K562 (cell line): Measurements from ENCODE around the gene FOXO3. TPM values are rescaled to one million over a fixed set of nuclear protein-coding genes. Genes with fewer than 3 reads are reported as not detected.

Experiments
- ATAC-seq: fragments of 200-7000 bp; cut with Tn5 transposase; 3 replicates; pipeline ENCODE4 v1.9.1; 2020; ENCODE audit warnings: moderate library complexity
- BruUV-seq: library from RNA; stranded (reverse); fragments of 400-500 nt; replicated peaks from 2 replicates; lab custom pipeline; 2021; lab: Mats Ljungman, UMichigan
- CTCF ChIA-PET: fragments of 300-600 bp; formaldehyde crosslinking; extraction: SDS; loops from one replicate; lab custom pipeline; 2021; ENCODE audit warnings: low intra/inter-chr PET ratio; lab: Yijun Ruan, JAX
- POLR2A ChIA-PET: fragments of 300-600, 350-650 bp; sonication (Branson Sonifier 250); formaldehyde crosslinking; extraction: SDS; loops from one replicate; lab custom pipeline; 2021; ENCODE audit warnings: antibody characterized with exemption, inconsistent platforms; lab: Yijun Ruan, JAX
- DNase-seq, 4 experiments: peaks; one replicate each; pipeline versions ENCODE4 v3.0.0 to v3.0.0-alpha.2; 2011 to 2018; ENCODE audit warnings: low spot score in 3 of 4, mixed read lengths in 3 of 4; ENCODE audit errors: extremely low read depth in 1 of 4
- FAIRE-seq: peaks from 2 replicates; lab custom pipeline; 2011; peaks lifted over from hg19 to GRCh38; lab: Jason Lieb, UNC
- H2AFZ ChIP-seq: 2 replicates; pipeline ENCODE4 v1.6.0; 2011; ENCODE audit warnings: low read depth, low read length, control low read depth, inconsistent platforms
- H3K27ac ChIP-seq: fragments of 200-600 bp; 3 replicates; pipeline ENCODE4 v1.8.0; 2011; ENCODE audit warnings: low read depth, mild to moderate bottlenecking, control low read depth, inconsistent platforms, low read length, moderate library complexity, mixed read lengths; ENCODE audit errors: extremely low read depth
- H3K27me3 ChIP-seq, 2 experiments: fragments of 300-600 bp in 1 of 2; 2 replicates in 1 of 2; 3 replicates in 1 of 2; pipeline versions ENCODE4 v1.6.0 to v1.8.0; 2011; ENCODE audit warnings: inconsistent platforms in 2 of 2, low read length in 2 of 2, mild to moderate bottlenecking in 1 of 2, mixed read lengths in 1 of 2, moderate library complexity in 1 of 2; ENCODE audit not compliant: control insufficient read depth in 2 of 2, insufficient read depth in 2 of 2
- H3K36me3 ChIP-seq: fragments of 300-600 bp; 3 replicates; pipeline ENCODE4 v1.8.0; 2011; ENCODE audit warnings: mild to moderate bottlenecking, low read length, inconsistent platforms; ENCODE audit not compliant: control insufficient read depth, insufficient read depth
- H3K4me1 ChIP-seq, 2 experiments: fragments of 200-600 bp in 1 of 2; replicated peaks in 1 of 2; 2 replicates in 1 of 2; 3 replicates in 1 of 2; pipeline versions ENCODE4 v1.5.1 to v1.8.0; 2011; ENCODE audit warnings: inconsistent platforms in 2 of 2, low read length in 2 of 2, mild to moderate bottlenecking in 1 of 2, mixed read lengths in 1 of 2, moderate library complexity in 1 of 2; ENCODE audit not compliant: control insufficient read depth in 2 of 2, insufficient read depth in 2 of 2
- H3K4me2 ChIP-seq: 2 replicates; pipeline ENCODE4 v1.6.1; 2011; ENCODE audit warnings: low read length, control low read depth, inconsistent platforms, mixed read lengths; ENCODE audit not compliant: insufficient read depth
- H3K4me3 ChIP-seq: fragments of 200-600 bp; sonication (generic), shearing (Covaris generic); 2 replicates; pipeline ENCODE4 v1.5.1; 2016; ENCODE audit warnings: control low read depth, inconsistent platforms
- H3K79me2 ChIP-seq: fragments of 200-600 bp; 3 replicates; pipeline ENCODE4 v1.8.0; 2011; ENCODE audit warnings: low read length, inconsistent platforms; ENCODE audit not compliant: control insufficient read depth, insufficient read depth
- H3K9ac ChIP-seq, 2 experiments: 2 replicates each; pipeline versions ENCODE4 v1.6.0 to v1.6.1; 2011; ENCODE audit warnings: low read depth in 2 of 2, low read length in 2 of 2, control low read depth in 1 of 2, inconsistent platforms in 1 of 2, mild to moderate bottlenecking in 1 of 2, mixed read lengths in 1 of 2; ENCODE audit not compliant: insufficient read depth in 1 of 2
- H3K9me1 ChIP-seq: one replicate; pipeline ENCODE4 v1.6.0; 2011; ENCODE audit warnings: inconsistent platforms, mild to moderate bottlenecking, low read length, moderate library complexity; ENCODE audit not compliant: control insufficient read depth, insufficient read depth
- H3K9me3 ChIP-seq: replicated peaks from 2 replicates; pipeline ENCODE4 v1.5.1; 2011; ENCODE audit warnings: low read depth, low read length, inconsistent platforms; ENCODE audit not compliant: control insufficient read depth, insufficient read depth
- H4K20me1 ChIP-seq: replicated peaks from 2 replicates; pipeline ENCODE4 v1.6.1; 2011; ENCODE audit warnings: low read length, inconsistent platforms, mixed read lengths; ENCODE audit not compliant: control insufficient read depth, insufficient read depth
- CREM ChIP-seq: IDR thresholded peaks from 2 replicates; pipeline ENCODE4 v1.6.1; 2014; ENCODE audit warnings: antibody characterized with exemption, low read depth
- FIP1L1 ChIP-seq: fragments of 200-400 bp; formaldehyde crosslinking; IDR thresholded peaks from 2 replicates; pipeline ENCODE4 v1.6.1; 2018; ENCODE audit warnings: mild to moderate bottlenecking, low read depth, low read length; ENCODE audit not compliant: poor library complexity, severe bottlenecking
- HNRNPK ChIP-seq: fragments of 200-400 bp; formaldehyde crosslinking; IDR thresholded peaks from one replicate; pipeline ENCODE4 v1.6.1; 2018; ENCODE audit warnings: mild to moderate bottlenecking, low read depth, low read length; ENCODE audit not compliant: poor library complexity, severe bottlenecking
- NCOA6 ChIP-seq: fragments of 450-650 bp; IDR thresholded peaks from 2 replicates; pipeline ENCODE4 v1.6.1; 2017; ENCODE audit warnings: mild to moderate bottlenecking
- NRF1 ChIP-seq, 2 experiments: fragments of 450-650 bp; IDR thresholded peaks in 1 of 2; conservative IDR thresholded peaks in 1 of 2; 2 replicates each; pipeline ENCODE4 v1.6.1; 2014; ENCODE audit warnings: mild to moderate bottlenecking in 2 of 2
- PYGO2 ChIP-seq: fragments of 450-650 bp; IDR thresholded peaks from 2 replicates; pipeline ENCODE4 v1.6.1; 2016; ENCODE audit warnings: mild to moderate bottlenecking, missing genetic modification characterization, moderate library complexity, missing compliant biosample characterization
- RBM14 ChIP-seq: fragments of 200-400 bp; formaldehyde crosslinking; IDR thresholded peaks from 2 replicates; pipeline ENCODE4 v1.6.1; 2018; ENCODE audit warnings: low read depth, mild to moderate bottlenecking, low read length, moderate library complexity, borderline replicate concordance; ENCODE audit not compliant: insufficient read depth
- SMAD3 ChIP-seq: fragments of 450-650 bp; formaldehyde crosslinking; conservative IDR thresholded peaks from 2 replicates; pipeline ENCODE4 v1.4.0; 2020; ENCODE audit warnings: mild to moderate bottlenecking
- TEAD2 ChIP-seq: fragments of 450-650 bp; IDR thresholded peaks from 2 replicates; pipeline ENCODE4 v1.6.1; 2016; ENCODE audit warnings: missing genetic modification characterization, control low read depth, missing compliant biosample characterization
- THRA ChIP-seq: fragments of 450-650 bp; IDR thresholded peaks from 2 replicates; pipeline ENCODE4 v1.6.1; 2017; ENCODE audit warnings: mild to moderate bottlenecking, moderate library complexity
- ZBTB26 ChIP-seq: fragments of 450-650 bp; formaldehyde crosslinking; IDR thresholded peaks from 2 replicates; pipeline ENCODE4 v1.4.0; 2022; ENCODE audit warnings: missing genetic modification characterization
- ZNF280B ChIP-seq: fragments of 250-450 bp; sonication (Bioruptor Pico); IDR thresholded peaks from 2 replicates; pipeline ENCODE4 v1.5.1; 2021; ENCODE audit warnings: mild to moderate bottlenecking
- ZNF384 ChIP-seq: IDR thresholded peaks from 2 replicates; pipeline ENCODE4 v1.6.1; 2012; ENCODE audit warnings: low read depth, low read length, improper control_type of control experiment
- ZNF436 ChIP-seq: fragments of 250-450, 450-650 bp; sonication (Bioruptor Pico); formaldehyde crosslinking; IDR thresholded peaks from 2 replicates; pipeline ENCODE4 v1.7.0; 2020; ENCODE audit warnings: mild to moderate bottlenecking
- ZNF444 ChIP-seq: fragments of 250-450 bp; sonication (Bioruptor Pico); IDR thresholded peaks from 2 replicates; pipeline ENCODE4 v1.4.0; 2020; ENCODE audit warnings: mild to moderate bottlenecking, moderate library complexity
- ZNF507 ChIP-seq: conservative IDR thresholded peaks from 2 replicates; pipeline ENCODE4 v1.6.1; 2017; ENCODE audit warnings: missing genetic modification characterization, missing compliant biosample characterization
- WGBS: fragments of 100-300 bp; shearing (Covaris generic); methylation state at CpG from one replicate; pipeline ENCODE4 v1.1.6; 2016; ENCODE audit warnings: low coverage, mixed read lengths; ENCODE audit not compliant: insufficient coverage; ENCODE audit errors: missing lambda C conversion rate; 5-methylcytosine and 5-hydroxymethylcytosine counted together
- in situ Hi-C: fragments of 300-500 bp; cut with MboI; formaldehyde crosslinking; loops from 4 replicates; pipeline ENCODE4 v1.15.0; 2018; ENCODE audit warnings: inconsistent platforms, mixed read lengths
- intact Hi-C: fragments of 100-400 bp; cut with micrococcal nuclease; formaldehyde crosslinking; loops from 2 replicates; pipeline ENCODE4 v1.14.2; 2022
- polyA plus RNA-seq, 8 experiments: library from polyadenylated mRNA; depleted of rRNA in 4 of 8; stranded (reverse) in 5 of 8; unstranded in 3 of 8; fragments of >200 nt; fragmentation: Nextera tagmentation in 2 of 8; fragmentation: Illumina TruSeq in 1 of 8; extraction: Ambion mirVana in 2 of 8; extraction: Trizol in 1 of 8; gene quantifications; 2 replicates each; pipeline versions ENCODE4 v1.2.1 to v1.2.3, GENCODE V29; 2011 to 2014; ENCODE audit warnings: inconsistent platforms in 1 of 8, missing spikeins in 1 of 8
- total RNA-seq, 7 experiments: library from RNA; depleted of rRNA in 6 of 7; stranded (reverse); fragments of >200 nt in 6 of 7; fragmentation: Illumina TruSeq in 2 of 7; extraction: Trizol in 2 of 7; gene quantifications; 2 replicates each; pipeline versions ENCODE4 v1.2.1 to v1.2.3, GENCODE V29; 2011 to 2021; ENCODE audit warnings: low replicate concordance in 1 of 7

The FOXO3 gene
- total and polyA plus RNA-seq, 9 of the 15 experiments (the other 6 are each of a cell fraction or from before 2014, with no cell fraction given): 3.0 to 14.6 (median 6.0) TPM

GRCh38 chr6:108580646-108581045 lies 19.9 kb downstream of the FOXO3 start:
- H3K4me1 ChIP-seq: peaks cover 10 to 51% of the 10 kb centered on the region in 2 experiments
- ATAC-seq: no peak
- no peak overlapping the region for H3K27ac ChIP-seq
- H3K27me3 ChIP-seq: no peaks in the 10 kb centered on the region
- peaks cover 4% of the 10 kb centered on the region for H3K9me1 ChIP-seq
- peak; percentile 11 for FAIRE-seq
- H4K20me1 ChIP-seq: peaks cover 37% of the 10 kb centered on the region
- peaks cover 27% of the 10 kb centered on the region; the same call in 2 of the 3 replicates for H3K79me2 ChIP-seq
- no peak overlapping the region for H3K9ac ChIP-seq
- ChIA-PET CTCF (no interaction called here), POLR2A (interaction anchor here (0.9 to 1.2 kb wide), 2 partner anchors 14 to 18 kb away, joined by 3 read pairs; no protein-coding TSS in a partner anchor)
- H3K4me3 ChIP-seq: no peak overlapping the region
- BruUV-seq: no TSS peak
- no peak overlapping the region for H3K4me2 ChIP-seq
- intact Hi-C loops: no loop called here
- no peaks in the 10 kb centered on the region for H3K9me3 ChIP-seq
- no peaks in the 10 kb centered on the region for H3K36me3 ChIP-seq
- in situ Hi-C loops: no loop called here
- DNase-seq: no peak
- H2AFZ ChIP-seq: no peak overlapping the region
- 76% methylated on average over 2 of the region's 2 CpGs for WGBS
- no peak for TF ChIP-seq PYGO2 (tag)
- no peak for TF ChIP-seq NRF1 (conservative IDR thresholded peaks at IDR 0.05 in 1 of 2, IDR thresholded peaks at IDR 0.05 in 1 of 2)
- no peak for TF ChIP-seq THRA
- no peak for TF ChIP-seq HNRNPK
- TF ChIP-seq RBM14: no peak
- TF ChIP-seq ZBTB26: no peak
- no peak for TF ChIP-seq FIP1L1
- TF ChIP-seq ZNF384: no peak
- no peak for TF ChIP-seq ZNF436 (CRISPR knock-in tag)
- no peak for TF ChIP-seq NCOA6
- no peak for TF ChIP-seq SMAD3 (CRISPR knock-in tag)
- no peak for TF ChIP-seq ZNF507 (tag)
- TF ChIP-seq TEAD2 (tag): no peak
- no peak for TF ChIP-seq ZNF280B
- TF ChIP-seq ZNF444 (CRISPR knock-in tag): no peak
- TF ChIP-seq CREM: no peak
